ENCODE results near the gene KRTAP9-2. TPM values are rescaled to one million over a fixed set of nuclear protein-coding genes. Genes with fewer than 3 reads are reported as not detected.

Gene KRTAP9-2
- total RNA-seq, 1 experiment from 2014 or later: not detected

DNA sequence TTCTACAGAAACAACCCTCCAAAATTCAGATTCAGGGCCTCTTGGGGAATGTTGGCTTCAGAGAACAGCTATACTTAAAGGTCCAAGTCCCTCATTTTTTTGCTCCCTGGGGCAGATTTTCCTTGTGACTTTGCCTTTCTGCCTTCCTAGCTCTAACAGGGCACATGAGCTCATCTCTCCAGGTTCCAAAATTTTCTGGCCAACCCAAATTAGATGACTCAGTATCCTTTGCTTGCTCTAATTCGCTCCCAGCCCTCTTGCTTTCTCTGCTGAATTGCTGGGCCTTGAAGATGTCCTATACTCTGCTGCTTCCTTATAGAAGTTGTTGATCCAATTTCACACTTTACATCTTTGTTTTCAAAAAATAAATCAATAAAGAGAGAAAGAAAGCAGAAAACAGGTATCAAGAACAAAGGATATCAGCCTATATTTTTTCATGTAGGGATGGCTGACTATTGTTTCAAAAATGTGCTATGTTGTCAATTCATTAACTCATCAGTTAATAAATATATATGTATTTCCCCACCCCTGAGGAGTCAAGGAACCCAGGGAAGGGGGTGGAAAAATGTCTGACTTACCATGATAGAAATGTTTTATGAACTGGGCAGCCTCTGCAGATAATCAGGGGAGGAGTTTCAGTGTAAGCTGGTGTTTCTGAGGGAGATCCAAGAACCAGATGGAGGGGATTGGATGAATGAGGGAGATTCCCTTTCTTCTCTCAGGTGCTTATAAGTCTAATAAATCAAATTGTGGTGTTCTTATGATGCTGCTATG, 47.4 kb upstream of the KRTAP9-2 start:
- no TSS peak for BruUV-seq (replicated peaks)
- RAD21 ChIA-PET (ENCODE audit: low non-redundant PET in 1 of 2, low total read pairs in 2 of 2, uncharacterized antibody in 2 of 2, unreplicated experiment in 2 of 2): no interaction called here
- CTCF ChIA-PET: no interaction called here

More for the DNA sequence above, 47.4 kb upstream of the KRTAP9-2 start:
- H3K27ac ChIP-seq (ENCODE audit: low read depth, low read length): no peak overlapping the region
- no peaks in the 10 kb centered on the region for H3K36me3 ChIP-seq (ENCODE audit: control insufficient read depth in 1 of 2, insufficient read depth in 2 of 2, low read length in 2 of 2)
- ATAC-seq (no peak), DNase-seq (ENCODE audit: low read depth, low spot score) (no peak)
- TF ChIP-seq ZBTB33 (IDR thresholded peaks at IDR 0.05; ENCODE audit: extremely low read depth, insufficient replicate concordance, low read length) (no peak), POLR2A (IDR thresholded peaks at IDR 0.05; ENCODE audit: borderline replicate concordance, extremely low read depth, insufficient read depth, insufficient read length) (no peak), ATF3 (IDR thresholded peaks at IDR 0.05) (no peak), ELF1 (IDR thresholded peaks at IDR 0.05; ENCODE audit: borderline replicate concordance, low read depth) (no peak), EZH2phosphoT487 (IDR thresholded peaks at IDR 0.05; ENCODE audit: borderline replicate concordance) (no peak), CEBPB (IDR thresholded peaks at IDR 0.05; ENCODE audit: low read depth) (no peak), EGR1 (IDR thresholded peaks at IDR 0.05; ENCODE audit: low read depth) (no peak), EZH2 (IDR thresholded peaks at IDR 0.05) (no peak), FOSL1 (IDR thresholded peaks at IDR 0.05; ENCODE audit: low read depth) (no peak), MAX (IDR thresholded peaks at IDR 0.05) (no peak), ZNF274 (IDR thresholded peaks at IDR 0.05; ENCODE audit: low read depth, low read length) (no peak), TCF7L2 (IDR thresholded peaks at IDR 0.05; ENCODE audit: borderline replicate concordance, extremely low read depth, insufficient read depth, insufficient read length) (no peak), SP1 (IDR thresholded peaks at IDR 0.05; ENCODE audit: low read depth) (no peak), SIN3A (IDR thresholded peaks at IDR 0.05; ENCODE audit: low read depth) (no peak), CBX3 (IDR thresholded peaks at IDR 0.05; ENCODE audit: low read depth) (no peak), JUND (IDR thresholded peaks at IDR 0.05) (no peak)
- TF ChIP-seq, protein P1, sequence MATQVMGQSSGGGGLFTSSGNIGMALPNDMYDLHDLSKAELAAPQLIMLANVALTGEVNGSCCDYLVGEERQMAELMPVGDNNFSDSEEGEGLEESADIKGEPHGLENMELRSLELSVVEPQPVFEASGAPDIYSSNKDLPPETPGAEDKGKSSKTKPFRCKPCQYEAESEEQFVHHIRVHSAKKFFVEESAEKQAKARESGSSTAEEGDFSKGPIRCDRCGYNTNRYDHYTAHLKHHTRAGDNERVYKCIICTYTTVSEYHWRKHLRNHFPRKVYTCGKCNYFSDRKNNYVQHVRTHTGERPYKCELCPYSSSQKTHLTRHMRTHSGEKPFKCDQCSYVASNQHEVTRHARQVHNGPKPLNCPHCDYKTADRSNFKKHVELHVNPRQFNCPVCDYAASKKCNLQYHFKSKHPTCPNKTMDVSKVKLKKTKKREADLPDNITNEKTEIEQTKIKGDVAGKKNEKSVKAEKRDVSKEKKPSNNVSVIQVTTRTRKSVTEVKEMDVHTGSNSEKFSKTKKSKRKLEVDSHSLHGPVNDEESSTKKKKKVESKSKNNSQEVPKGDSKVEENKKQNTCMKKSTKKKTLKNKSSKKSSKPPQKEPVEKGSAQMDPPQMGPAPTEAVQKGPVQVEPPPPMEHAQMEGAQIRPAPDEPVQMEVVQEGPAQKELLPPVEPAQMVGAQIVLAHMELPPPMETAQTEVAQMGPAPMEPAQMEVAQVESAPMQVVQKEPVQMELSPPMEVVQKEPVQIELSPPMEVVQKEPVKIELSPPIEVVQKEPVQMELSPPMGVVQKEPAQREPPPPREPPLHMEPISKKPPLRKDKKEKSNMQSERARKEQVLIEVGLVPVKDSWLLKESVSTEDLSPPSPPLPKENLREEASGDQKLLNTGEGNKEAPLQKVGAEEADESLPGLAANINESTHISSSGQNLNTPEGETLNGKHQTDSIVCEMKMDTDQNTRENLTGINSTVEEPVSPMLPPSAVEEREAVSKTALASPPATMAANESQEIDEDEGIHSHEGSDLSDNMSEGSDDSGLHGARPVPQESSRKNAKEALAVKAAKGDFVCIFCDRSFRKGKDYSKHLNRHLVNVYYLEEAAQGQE (IDR thresholded peaks at IDR 0.05; ENCODE audit: low read depth): no peak
- TF ChIP-seq, protein P2, sequence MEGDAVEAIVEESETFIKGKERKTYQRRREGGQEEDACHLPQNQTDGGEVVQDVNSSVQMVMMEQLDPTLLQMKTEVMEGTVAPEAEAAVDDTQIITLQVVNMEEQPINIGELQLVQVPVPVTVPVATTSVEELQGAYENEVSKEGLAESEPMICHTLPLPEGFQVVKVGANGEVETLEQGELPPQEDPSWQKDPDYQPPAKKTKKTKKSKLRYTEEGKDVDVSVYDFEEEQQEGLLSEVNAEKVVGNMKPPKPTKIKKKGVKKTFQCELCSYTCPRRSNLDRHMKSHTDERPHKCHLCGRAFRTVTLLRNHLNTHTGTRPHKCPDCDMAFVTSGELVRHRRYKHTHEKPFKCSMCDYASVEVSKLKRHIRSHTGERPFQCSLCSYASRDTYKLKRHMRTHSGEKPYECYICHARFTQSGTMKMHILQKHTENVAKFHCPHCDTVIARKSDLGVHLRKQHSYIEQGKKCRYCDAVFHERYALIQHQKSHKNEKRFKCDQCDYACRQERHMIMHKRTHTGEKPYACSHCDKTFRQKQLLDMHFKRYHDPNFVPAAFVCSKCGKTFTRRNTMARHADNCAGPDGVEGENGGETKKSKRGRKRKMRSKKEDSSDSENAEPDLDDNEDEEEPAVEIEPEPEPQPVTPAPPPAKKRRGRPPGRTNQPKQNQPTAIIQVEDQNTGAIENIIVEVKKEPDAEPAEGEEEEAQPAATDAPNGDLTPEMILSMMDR (IDR thresholded peaks at IDR 0.05 in 2 of 3, conservative IDR thresholded peaks at IDR 0.05 in 1 of 3; ENCODE audit: borderline replicate concordance in 1 of 3, insufficient read depth in 1 of 3, low read depth in 2 of 3, low read length in 2 of 3): no peak
- intact Hi-C loops (cut with micrococcal nuclease): no loop called here
- POLR2A ChIA-PET: no interaction called here
- no peaks in the 10 kb centered on the region for H4K20me1 ChIP-seq (ENCODE audit: insufficient read depth)
- no peaks in the 10 kb centered on the region for H3K27me3 ChIP-seq (ENCODE audit: insufficient read depth, low read length)
- no peak overlapping the region for H3K4me2 ChIP-seq (ENCODE audit: low read length)
- no peaks in the 10 kb centered on the region for H3K79me2 ChIP-seq (ENCODE audit: insufficient read depth, low read length)
- no peak overlapping the region for H3K4me3 ChIP-seq (replicated peaks in 1 of 2; ENCODE audit: low read depth in 1 of 2, low read length in 2 of 2)
- H3K9ac ChIP-seq (ENCODE audit: low read length): no peak overlapping the region
- H3K9me2 ChIP-seq (ENCODE audit: insufficient read depth): no peaks in the 10 kb centered on the region
- H3K4me1 ChIP-seq (ENCODE audit: control insufficient read depth in 1 of 2, insufficient read depth in 2 of 2, low read length in 2 of 2): no peaks in the 10 kb centered on the region
- no peaks in the 10 kb centered on the region; a peak in 1 of 4 replicates for H3K9me3 ChIP-seq (ENCODE audit: control insufficient read depth in 1 of 2, insufficient read depth in 1 of 2, low read depth in 1 of 2, low read length in 2 of 2)
- no peak overlapping the region for H2AFZ ChIP-seq (ENCODE audit: low read depth, low read length, poor library complexity, severe bottlenecking)

Measured in HCT116 (cell line).